HepG2 (cell line): ENCODE results near the gene PRKACB.

Experiments used
- CTCF ChIP-seq: sonication (generic); formaldehyde crosslinking; IDR thresholded peaks from 2 replicates; pipeline ENCODE4 v1.5.0; 2020; ENCODE audit warnings: mild to moderate bottlenecking, missing genetic modification reagents, moderate library complexity
- EZH2 ChIP-seq: conservative IDR thresholded peaks from 2 replicates; pipeline ENCODE4 v1.6.1; 2012; ENCODE audit warnings: mild to moderate bottlenecking, low read depth, low read length, moderate library complexity
- FOXJ3 ChIP-seq: sonication (generic); formaldehyde crosslinking; IDR thresholded peaks from 2 replicates; pipeline ENCODE4 v1.4.0; 2020; ENCODE audit warnings: missing genetic modification reagents, mild to moderate bottlenecking, borderline replicate concordance
- FOXK2 ChIP-seq: fragments of 450-650 bp; IDR thresholded peaks from 2 replicates; pipeline ENCODE4 v1.6.1; 2016
- FOXM1 ChIP-seq: sonication (generic); formaldehyde crosslinking; IDR thresholded peaks from 2 replicates; pipeline ENCODE4 v1.5.0; 2020; ENCODE audit warnings: missing genetic modification reagents
- GLI4 ChIP-seq: sonication (generic); formaldehyde crosslinking; IDR thresholded peaks from 2 replicates; pipeline ENCODE4 v1.5.1; 2020; ENCODE audit warnings: missing genetic modification reagents, mild to moderate bottlenecking, moderate library complexity, borderline replicate concordance
- REST ChIP-seq, 2 experiments: IDR thresholded peaks; 2 replicates each; pipeline ENCODE4 v1.6.1; 2011 to 2012; ENCODE audit warnings: low read length in 2 of 2, borderline replicate concordance in 1 of 2, low read depth in 1 of 2, mild to moderate bottlenecking in 1 of 2, moderate library complexity in 1 of 2
- RXRB ChIP-seq: IDR thresholded peaks from 2 replicates; pipeline ENCODE4 v1.6.1; 2016; ENCODE audit warnings: borderline replicate concordance, missing genetic modification reagents, missing compliant biosample characterization
- SIN3A ChIP-seq: IDR thresholded peaks from 2 replicates; pipeline ENCODE4 v1.6.1; 2011; ENCODE audit warnings: low read depth, mild to moderate bottlenecking, control low read depth, low read length, borderline replicate concordance
- SMC3 ChIP-seq: IDR thresholded peaks from 2 replicates; pipeline ENCODE4 v1.6.1; 2011; ENCODE audit warnings: low read length, improper control_type of control experiment
- ZNF10 ChIP-seq: sonication (generic); formaldehyde crosslinking; IDR thresholded peaks from 2 replicates; pipeline ENCODE4 v1.4.0; 2020; ENCODE audit warnings: mild to moderate bottlenecking, low read depth, missing genetic modification reagents, borderline replicate concordance
- ZSCAN5A ChIP-seq: sonication (generic); formaldehyde crosslinking; IDR thresholded peaks from 2 replicates; pipeline ENCODE4 v1.8.0; 2022; ENCODE audit warnings: mild to moderate bottlenecking, missing genetic modification reagents, borderline replicate concordance

GRCh38 chr1:84152649-84153056 is 8.6 kb downstream of the PRKACB start:
- TF ChIP-seq EZH2 (no peak), FOXK2 (no peak), REST (IDR thresholded peaks at IDR 0.05; ENCODE audit: borderline replicate concordance in 1 of 2, low read depth in 1 of 2, low read length in 2 of 2) (no peak), SIN3A (no peak), FOXM1 (CRISPR knock-in tag) (no peak), FOXJ3 (CRISPR knock-in tag) (no peak), ZNF10 (CRISPR knock-in tag) (no peak), CTCF (CRISPR knock-in tag) (no peak), ZSCAN5A (no peak), SMC3 (no peak), GLI4 (CRISPR knock-in tag) (no peak), RXRB (CRISPR knock-in tag) (no peak)
